OCI-LY7 (cell line): ENCODE data around the gene NCK2. TPM values are rescaled to one million over a fixed set of nuclear protein-coding genes. Genes with fewer than 3 reads are reported as not detected.

Experiments
- BruUV-seq: library from RNA; stranded (reverse); fragments of 400-500 nt; replicated peaks from 2 replicates; lab custom pipeline; 2021; lab: Mats Ljungman, UMichigan
- CTCF ChIA-PET: fragments of 300-600 bp; sonication (Branson Sonifier 250); formaldehyde crosslinking; loops from one replicate; lab custom pipeline; 2022; ENCODE audit warnings: antibody characterized with exemption; ENCODE audit not compliant: unreplicated experiment; lab: Charles Lee
- POLR2A ChIA-PET: fragments of 300-600 bp; sonication (Branson Sonifier 250); formaldehyde crosslinking; loops from one replicate; lab custom pipeline; 2022; ENCODE audit warnings: antibody characterized with exemption; lab: Charles Lee
- DNase-seq: peaks from one replicate; pipeline ENCODE4 v3.0.0-alpha.2; 2015; ENCODE audit warnings: low spot score
- H2AFZ ChIP-seq: fragments of 200-600 bp; sonication (generic), shearing (Covaris generic); 2 replicates; pipeline ENCODE4 v1.6.1; 2014; ENCODE audit warnings: mild to moderate bottlenecking, antibody characterized with exemption, low read length, moderate library complexity
- H3K27ac ChIP-seq: fragments of 200-600 bp; sonication (generic); 2 replicates; pipeline ENCODE4 v1.5.1; 2014; ENCODE audit warnings: mixed run types, low read depth, mild to moderate bottlenecking, moderate library complexity, low read length, inconsistent platforms; ENCODE audit not compliant: poor library complexity, severe bottlenecking
- H3K36me3 ChIP-seq: fragments of 200-600 bp; sonication (generic); 2 replicates; pipeline ENCODE4 v1.6.1; 2014; ENCODE audit warnings: mild to moderate bottlenecking, antibody characterized with exemption, low read length, moderate library complexity, mixed read lengths; ENCODE audit not compliant: insufficient read depth
- H3K4me1 ChIP-seq: fragments of 200-600 bp; sonication (generic); 2 replicates; pipeline ENCODE4 v1.5.1; 2014; ENCODE audit warnings: mild to moderate bottlenecking, low read length; ENCODE audit not compliant: insufficient read depth, poor library complexity, severe bottlenecking
- H3K4me2 ChIP-seq: fragments of 200-600 bp; sonication (generic); 2 replicates; pipeline ENCODE4 v1.6.1; 2014; ENCODE audit warnings: mild to moderate bottlenecking, low read length
- H3K4me3 ChIP-seq: fragments of 200-600 bp; sonication (generic); 2 replicates; pipeline ENCODE4 v1.5.1; 2014; ENCODE audit warnings: mild to moderate bottlenecking, low read depth, low read length; ENCODE audit not compliant: poor library complexity, severe bottlenecking
- H3K79me2 ChIP-seq: fragments of 200-600 bp; sonication (generic); 2 replicates; pipeline ENCODE4 v1.6.1; 2016; ENCODE audit warnings: low read depth, mild to moderate bottlenecking, low read length, moderate library complexity, mixed read lengths; ENCODE audit not compliant: insufficient read depth
- H3K9me2 ChIP-seq: fragments of 200-600 bp; sonication (generic); 2 replicates; pipeline ENCODE4 v1.6.1; 2016; ENCODE audit warnings: mild to moderate bottlenecking, low read length, mixed read lengths; ENCODE audit not compliant: insufficient read depth
- H3K9me3 ChIP-seq: fragments of 200-600 bp; sonication (generic); 2 replicates; pipeline ENCODE4 v1.6.1; 2014; ENCODE audit warnings: mild to moderate bottlenecking, mixed run types, low read length, mixed read lengths
- H4K20me1 ChIP-seq: fragments of 200-600 bp; sonication (generic); 2 replicates; pipeline ENCODE4 v1.6.1; 2014; ENCODE audit warnings: mild to moderate bottlenecking, antibody characterized with exemption, low read length, moderate library complexity, mixed read lengths; ENCODE audit not compliant: insufficient read depth
- EZH2phosphoT487 ChIP-seq: fragments of 200-600 bp; sonication (generic); IDR thresholded peaks from 2 replicates; pipeline ENCODE4 v1.6.1; 2018; ENCODE audit warnings: low read depth, borderline replicate concordance, mild to moderate bottlenecking, mixed run types, antibody characterized with exemption, low read length, moderate library complexity, mixed read lengths
- intact Hi-C: fragments of 100-400 bp; cut with micrococcal nuclease; formaldehyde crosslinking; loops from one replicate; pipeline ENCODE4 v1.10.0; 2022; ENCODE audit not compliant: unreplicated experiment
- total RNA-seq, 2 experiments: library from RNA; depleted of rRNA in 1 of 2; stranded (reverse); fragments of >200 nt in 1 of 2; shearing (Covaris generic) in 1 of 2; gene quantifications; 2 replicates each; pipeline ENCODE4 v1.2.3, GENCODE V29; 2014 to 2022
- TF ChIP-seq, protein P1 (sequence below): fragments of 200-600 bp; sonication (generic); conservative IDR thresholded peaks from 2 replicates; pipeline ENCODE4 v1.5.1; 2014; ENCODE audit warnings: mild to moderate bottlenecking, antibody characterized with exemption, low read length, moderate library complexity, mixed read lengths

The NCK2 gene
- total RNA-seq, 2 experiments from 2014 or later, result 23.4 to 34.2 TPM

DNA sequence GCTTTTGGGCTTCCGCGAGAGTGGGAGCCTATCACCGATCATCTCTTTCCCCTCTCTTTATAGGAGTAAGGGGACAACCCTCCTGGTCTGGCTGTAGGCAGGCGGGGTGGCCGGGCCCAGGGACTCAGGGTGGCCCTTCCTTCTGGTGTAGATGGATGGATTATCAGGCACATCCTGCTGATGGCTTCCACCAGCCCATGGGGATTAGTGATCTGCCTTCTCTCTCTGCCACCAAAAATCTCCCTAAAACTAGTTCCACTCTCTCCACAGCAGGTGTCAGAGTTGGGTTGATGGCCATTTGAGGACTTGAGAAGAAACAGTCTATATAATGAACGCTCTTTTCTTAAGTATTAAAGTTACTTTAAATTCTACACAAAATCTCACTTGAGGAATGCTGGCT lies 37.4 kb downstream of the NCK2 start:
- DNase-seq, result no peak
- peaks cover 11% of the 10 kb centered on the region for H3K4me1 ChIP-seq
- H3K36me3 ChIP-seq, result no peaks in the 10 kb centered on the region
- intact Hi-C loops, result loop anchor here (10.0 kb wide), 1 partner anchor 183 kb away; no protein-coding TSS in a partner anchor
- TF ChIP-seq EZH2phosphoT487, result no peak
- TF ChIP-seq, protein P1, sequence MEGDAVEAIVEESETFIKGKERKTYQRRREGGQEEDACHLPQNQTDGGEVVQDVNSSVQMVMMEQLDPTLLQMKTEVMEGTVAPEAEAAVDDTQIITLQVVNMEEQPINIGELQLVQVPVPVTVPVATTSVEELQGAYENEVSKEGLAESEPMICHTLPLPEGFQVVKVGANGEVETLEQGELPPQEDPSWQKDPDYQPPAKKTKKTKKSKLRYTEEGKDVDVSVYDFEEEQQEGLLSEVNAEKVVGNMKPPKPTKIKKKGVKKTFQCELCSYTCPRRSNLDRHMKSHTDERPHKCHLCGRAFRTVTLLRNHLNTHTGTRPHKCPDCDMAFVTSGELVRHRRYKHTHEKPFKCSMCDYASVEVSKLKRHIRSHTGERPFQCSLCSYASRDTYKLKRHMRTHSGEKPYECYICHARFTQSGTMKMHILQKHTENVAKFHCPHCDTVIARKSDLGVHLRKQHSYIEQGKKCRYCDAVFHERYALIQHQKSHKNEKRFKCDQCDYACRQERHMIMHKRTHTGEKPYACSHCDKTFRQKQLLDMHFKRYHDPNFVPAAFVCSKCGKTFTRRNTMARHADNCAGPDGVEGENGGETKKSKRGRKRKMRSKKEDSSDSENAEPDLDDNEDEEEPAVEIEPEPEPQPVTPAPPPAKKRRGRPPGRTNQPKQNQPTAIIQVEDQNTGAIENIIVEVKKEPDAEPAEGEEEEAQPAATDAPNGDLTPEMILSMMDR, result peak; percentile 40; the same call in 1 of the 2 replicates
- ChIA-PET CTCF (no interaction called here), POLR2A (no interaction called here)
- no peak overlapping the region for H3K27ac ChIP-seq
- H2AFZ ChIP-seq, result no peak overlapping the region
- H3K79me2 ChIP-seq, result no peaks in the 10 kb centered on the region
- no peaks in the 10 kb centered on the region for H4K20me1 ChIP-seq
- BruUV-seq, result no TSS peak
- H3K9me3 ChIP-seq, result no peaks in the 10 kb centered on the region
- H3K4me3 ChIP-seq, result no peak overlapping the region
- no peak overlapping the region for H3K4me2 ChIP-seq
- no peaks in the 10 kb centered on the region for H3K9me2 ChIP-seq

DNA sequence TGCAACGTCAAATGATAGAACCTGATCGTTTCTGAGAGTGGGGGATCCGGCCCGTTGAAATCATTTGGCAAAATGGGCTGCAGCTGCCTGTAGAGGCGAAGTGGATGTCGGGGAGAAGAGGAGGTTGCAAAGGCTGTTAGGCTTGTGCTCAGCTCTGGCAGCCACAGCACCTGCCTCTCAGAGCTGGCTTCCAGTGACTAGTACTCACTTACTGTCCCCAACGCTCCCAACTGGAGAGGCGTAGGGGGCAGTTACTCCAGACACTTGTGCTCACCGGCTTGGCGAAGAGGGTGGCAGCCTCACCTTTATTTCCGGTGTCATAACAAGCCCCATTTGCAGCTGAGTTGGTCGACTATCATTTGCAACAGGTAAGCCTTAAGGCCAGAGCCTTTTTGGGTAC lies 37.9 kb downstream of the NCK2 start:
- Histone ChIP-seq H2AFZ (no peak overlapping the region), H3K4me2 (no peak overlapping the region), H3K9me3 (no peaks in the 10 kb centered on the region), H3K4me1 (peaks cover 11% of the 10 kb centered on the region), H3K36me3 (no peaks in the 10 kb centered on the region), H3K4me3 (no peak overlapping the region), H4K20me1 (no peaks in the 10 kb centered on the region), H3K9me2 (no peaks in the 10 kb centered on the region), H3K27ac (no peak overlapping the region), H3K79me2 (no peaks in the 10 kb centered on the region)
- intact Hi-C loops, result loop anchor here (10.0 kb wide), 1 partner anchor 182 kb away; no protein-coding TSS in a partner anchor
- BruUV-seq, result no TSS peak
- TF ChIP-seq EZH2phosphoT487, result no peak
- TF ChIP-seq, protein P1, result no peak
- ChIA-PET CTCF (no interaction called here), POLR2A (interaction anchor here (0.8 kb wide), 1 partner anchor 39 kb away, joined by 3 read pairs; no protein-coding TSS in a partner anchor)
- no peak for DNase-seq

DNA sequence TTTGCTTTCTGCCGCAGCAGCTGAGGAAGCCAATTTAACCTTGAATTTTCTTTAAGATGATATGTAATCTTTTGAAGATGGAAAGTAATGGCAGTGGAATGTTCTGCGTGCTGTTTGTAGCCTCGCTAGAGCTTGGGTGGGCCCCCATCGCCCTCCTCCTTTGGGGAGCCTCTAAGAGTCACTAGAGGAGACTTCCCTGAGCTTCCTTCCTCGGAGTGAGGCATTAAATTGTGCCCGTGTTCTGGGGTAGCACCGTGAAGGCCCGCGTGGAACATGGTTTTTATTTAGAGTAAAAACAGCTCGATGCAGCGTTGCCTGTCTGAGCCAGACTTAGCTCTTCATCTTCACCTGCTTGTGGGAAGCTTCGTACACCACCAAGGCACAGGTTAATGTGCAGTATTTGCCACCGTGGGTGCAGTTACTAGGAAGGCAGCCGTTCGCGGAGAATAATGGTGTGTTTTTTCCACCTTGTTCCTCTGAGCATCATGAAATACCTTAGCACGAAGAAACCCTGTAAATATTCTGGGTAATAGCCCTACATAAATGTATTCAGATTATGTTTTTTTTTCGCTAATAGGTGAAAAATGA lies 38.5 kb downstream of the NCK2 start:
- no peak overlapping the region for H3K27ac ChIP-seq
- no TSS peak for BruUV-seq
- POLR2A ChIA-PET, result interaction anchor here (0.8 kb wide), 1 partner anchor 40 kb away, joined by 3 read pairs; no protein-coding TSS in a partner anchor

More for the DNA sequence above, 38.5 kb downstream of the NCK2 start:
- CTCF ChIA-PET, result no interaction called here
- Histone ChIP-seq H3K4me3 (no peak overlapping the region), H3K4me1 (peaks cover 15% of the 10 kb centered on the region), H3K9me2 (no peaks in the 10 kb centered on the region), H3K4me2 (no peak overlapping the region), H4K20me1 (no peaks in the 10 kb centered on the region), H3K9me3 (no peaks in the 10 kb centered on the region), H3K79me2 (no peaks in the 10 kb centered on the region), H3K36me3 (no peaks in the 10 kb centered on the region), H2AFZ (no peak overlapping the region)
- intact Hi-C loops, result loop anchor here (10.0 kb wide), 1 partner anchor 182 kb away; no protein-coding TSS in a partner anchor
- DNase-seq, result no peak
- TF ChIP-seq, protein P1, result no peak
- TF ChIP-seq EZH2phosphoT487, result no peak
